ENCODE results near the gene MIOX. TPM values are rescaled to one million over a fixed set of nuclear protein-coding genes. Genes with fewer than 3 reads are reported as not detected.

The MIOX gene
- total RNA-seq, 1 donor from 2014 or later, result 0.35 TPM

GRCh38 chr22:50504369-50505211 lies 17.9 kb downstream of the MIOX start:
- no peak for DNase-seq (ENCODE audit: low read depth, low spot score)
- Mint-ChIP-seq H3K9me3 (no peaks in the 10 kb centered on the region), H3K4me1 (peaks cover 14% of the 10 kb centered on the region), H3K27ac (ENCODE audit: unreplicated experiment) (no peak overlapping the region), H3K36me3 (ENCODE audit: low read depth) (no peaks in the 10 kb centered on the region), H3K4me3 (no peak overlapping the region), H3K27me3 (ENCODE audit: low read depth) (no peaks in the 10 kb centered on the region)
- TF ChIP-seq CTCF (conservative IDR thresholded peaks at IDR 0.05), result no peak

- H3K4me3 Mint-ChIP-seq, result peak overlapping the region; percentile 59
- no peaks in the 10 kb centered on the region for H3K9me3 Mint-ChIP-seq
- no peak overlapping the region for H3K27ac Mint-ChIP-seq (ENCODE audit: unreplicated experiment)
- no peaks in the 10 kb centered on the region for H3K36me3 Mint-ChIP-seq (ENCODE audit: low read depth)
- TF ChIP-seq CTCF (conservative IDR thresholded peaks at IDR 0.05), result no peak
- H3K27me3 Mint-ChIP-seq (ENCODE audit: low read depth), result no peaks in the 10 kb centered on the region
- peaks cover 16% of the 10 kb centered on the region for H3K4me1 Mint-ChIP-seq
- no peak for DNase-seq (ENCODE audit: low read depth, low spot score)
Measured at GRCh38 chr22:50505276-50505775, 18.7 kb downstream of the MIOX start.

- no peaks in the 10 kb centered on the region for H3K9me3 Mint-ChIP-seq
- no peaks in the 10 kb centered on the region for H3K27me3 Mint-ChIP-seq (ENCODE audit: low read depth)
- H3K27ac Mint-ChIP-seq (ENCODE audit: unreplicated experiment), result no peak overlapping the region
- no peak for TF ChIP-seq CTCF (conservative IDR thresholded peaks at IDR 0.05)
- peaks cover 12% of the 10 kb centered on the region for H3K4me1 Mint-ChIP-seq
- H3K4me3 Mint-ChIP-seq, result peak overlapping the region; percentile 95
- H3K36me3 Mint-ChIP-seq (ENCODE audit: low read depth), result no peaks in the 10 kb centered on the region
- DNase-seq (ENCODE audit: low read depth, low spot score), result no peak
Measured at GRCh38 chr22:50505776-50506610, 19.3 kb downstream of the MIOX start.

- DNase-seq (ENCODE audit: low read depth, low spot score), result no peak
- H3K27ac Mint-ChIP-seq (ENCODE audit: unreplicated experiment), result peak overlapping the region; percentile 71
- TF ChIP-seq CTCF (conservative IDR thresholded peaks at IDR 0.05), result no peak
- no peaks in the 10 kb centered on the region for H3K9me3 Mint-ChIP-seq
- no peaks in the 10 kb centered on the region for H3K27me3 Mint-ChIP-seq (ENCODE audit: low read depth)
- peaks cover 12% of the 10 kb centered on the region for H3K4me1 Mint-ChIP-seq
- peak overlapping the region; percentile 95 for H3K4me3 Mint-ChIP-seq
- no peaks in the 10 kb centered on the region for H3K36me3 Mint-ChIP-seq (ENCODE audit: low read depth)
Measured at GRCh38 chr22:50506611-50507420, 20.2 kb downstream of the MIOX start.

GRCh38 chr22:50507421-50507990 lies 20.8 kb downstream of the MIOX start, which contains the start of gene LMF2:
Gene LMF2, minus strand, starts transcription at chr22:50507702. Its CDS starts 27 bp downstream, at chr22:50507675.
- Mint-ChIP-seq H3K27me3 (ENCODE audit: low read depth) (no peaks in the 10 kb centered on the region), H3K4me1 (peaks cover 16% of the 10 kb centered on the region), H3K4me3 (peak within 1 kb of the TSS; percentile 95), H3K9me3 (no peaks in the 10 kb centered on the region), H3K36me3 (ENCODE audit: low read depth) (no peaks in the 10 kb centered on the region), H3K27ac (ENCODE audit: unreplicated experiment) (peak within 1 kb of the TSS; percentile 99)
- peak; percentile 91 for DNase-seq (ENCODE audit: low read depth, low spot score)
- no peak for TF ChIP-seq CTCF (conservative IDR thresholded peaks at IDR 0.05)
